ENCODE data around the gene ELOVL1. TPM values are rescaled to one million over a fixed set of nuclear protein-coding genes. Genes with fewer than 3 reads are reported as not detected.

ELOVL1 gene
- total and polyA plus RNA-seq, 2 of the 13 experiments (the other 11 are each of a cell fraction or from before 2014, with no cell fraction given), result 55.2 to 77.4 TPM

GRCh38 chr1:43348809-43349593 is 18.8 kb downstream of the ELOVL1 start:
- in situ Hi-C loops (cut with HindIII; ENCODE audit: extremely low pct_ligation_motif_present, low pct_unique_long_range_greater_than_20kb) (no loop called here), intact Hi-C loops (cut with micrococcal nuclease; ENCODE audit: unreplicated experiment) (loop anchor here (5.0 kb wide), 1 partner anchor 112 kb away; no protein-coding TSS in a partner anchor)
- peak overlapping the region; percentile 97 for H3K9ac ChIP-seq (ENCODE audit: insufficient read depth, low read depth, low read length)
- ATAC-seq (peak; percentile 86), FAIRE-seq (no peak), DNase-seq (ENCODE audit: low spot score) (peak; percentile 85)
- peak overlapping the region; percentile 72 to 88 (median 86) for H3K4me3 ChIP-seq (replicated peaks in 1 of 3; ENCODE audit: insufficient read depth in 1 of 3, low read depth in 2 of 3, low read length in 3 of 3)
- CTCF ChIA-PET (ENCODE audit: low intra/inter-chr PET ratio, low total read pairs), result no interaction called here
- peaks cover 62% of the 10 kb centered on the region for H3K4me1 ChIP-seq (ENCODE audit: insufficient read depth, low read length)
- H3K79me2 ChIP-seq (ENCODE audit: insufficient read depth, low read length), result no peaks in the 10 kb centered on the region
- H3K27ac ChIP-seq (ENCODE audit: extremely low read length, insufficient read depth, low read length), result peak overlapping the region; percentile 98
- no peaks in the 10 kb centered on the region; a peak in 1 of 5 replicates for H3K27me3 ChIP-seq (ENCODE audit: control insufficient read depth in 1 of 2, insufficient read depth in 2 of 2, low read length in 2 of 2)
- POLR2A ChIA-PET, result interaction anchor here (0.6 to 4.1 kb wide), 17 partner anchors 8 to 142 kb away, joined by 3 to 32 read pairs (median 4); partner anchors contain the start of genes C1orf210, CDC20, ELOVL1 and MED8
- no peaks in the 10 kb centered on the region for H4K20me1 ChIP-seq (ENCODE audit: insufficient read depth, low read length)
- WGBS (ENCODE audit: low lambda C conversion rate), result 0% methylated on average over 22 of the region's 72 CpGs
- no TSS peak for BruUV-seq (replicated peaks)
- no peak overlapping the region for H2AFZ ChIP-seq (ENCODE audit: low read length)
- no peaks in the 10 kb centered on the region for H3K36me3 ChIP-seq (replicated peaks in 1 of 2; ENCODE audit: control insufficient read depth in 1 of 2, insufficient read depth in 2 of 2, low read length in 2 of 2)
- H3K9me3 ChIP-seq (ENCODE audit: low read length), result no peaks in the 10 kb centered on the region
- H3K4me2 ChIP-seq (ENCODE audit: low read depth, low read length), result peak overlapping the region; percentile 97
- TF ChIP-seq ZNF850 (CRISPR knock-in tag; conservative IDR thresholded peaks at IDR 0.05) (no peak), GMEB2 (CRISPR knock-in tag; IDR thresholded peaks at IDR 0.05; ENCODE audit: low read depth) (no peak), ZNF609 (CRISPR knock-in tag; IDR thresholded peaks at IDR 0.05; ENCODE audit: borderline replicate concordance) (peak; percentile 67), FOXC1 (CRISPR knock-in tag; IDR thresholded peaks at IDR 0.05; ENCODE audit: borderline replicate concordance) (no peak; the same call in none of the 2 replicates), IKZF5 (CRISPR knock-in tag; IDR thresholded peaks at IDR 0.05) (peak; percentile 47; the same call in 1 of the 2 replicates), ZNF451 (CRISPR knock-in tag; IDR thresholded peaks at IDR 0.05) (0 out of 2 replicates have a peak, but pooled peaks have one; percentile 17), GFI1 (CRISPR knock-in tag; IDR thresholded peaks at IDR 0.05; ENCODE audit: borderline replicate concordance) (no peak; the same call in 1 of the 2 replicates), DR1 (CRISPR knock-in tag; IDR thresholded peaks at IDR 0.05) (peak; percentile 42; the same call in 1 of the 2 replicates), ZNF674 (CRISPR knock-in tag; IDR thresholded peaks at IDR 0.05; ENCODE audit: low read depth) (no peak), ZNF234 (CRISPR knock-in tag; conservative IDR thresholded peaks at IDR 0.05) (no peak), LCORL (IDR thresholded peaks at IDR 0.05) (no peak), LCORL (CRISPR knock-in tag; IDR thresholded peaks at IDR 0.05) (no peak; the same call in 1 of the 2 replicates), JUN (CRISPR knock-in tag; IDR thresholded peaks at IDR 0.05) (no peak), GLMP (CRISPR knock-in tag; IDR thresholded peaks at IDR 0.05; ENCODE audit: borderline replicate concordance) (no peak)
